Breast epithelium (tissue), 4 donors: Measurements from ENCODE around the gene MAGI3. TPM values are rescaled to one million over a fixed set of nuclear protein-coding genes. Genes with fewer than 3 reads are reported as not detected.
A peak's percentile ranks its signal among the peaks of the same experiment; 100 is the strongest.

Experiments used
- DNase-seq, 2 donors: peaks; one replicate each; pipeline ENCODE4 v3.0.0-alpha.2; 2019; ENCODE audit warnings: low spot score in 2 of 2
- H3K27ac ChIP-seq, 2 donors: fragments of 200-600 bp; sonication (generic) in 1 of 2; one replicate each; pipeline ENCODE4 v1.5.1; 2016 to 2019; ENCODE audit warnings: mild to moderate bottlenecking in 1 of 2
- H3K27me3 ChIP-seq, 2 donors: fragments of 200-600 bp; sonication (generic) in 1 of 2; one replicate each; pipeline versions ENCODE4 v1.5.1 to v1.6.0; 2017 to 2019; ENCODE audit warnings: control low read depth in 1 of 2, mild to moderate bottlenecking in 1 of 2
- H3K36me3 ChIP-seq: fragments of 200-600 bp; one replicate; pipeline ENCODE4 v1.5.1; 2019
- H3K4me1 ChIP-seq, 2 donors: fragments of 200-600 bp; sonication (generic); one replicate each; pipeline ENCODE4 v1.5.1; 2016 to 2019; ENCODE audit warnings: control low read depth in 1 of 2
- H3K4me3 ChIP-seq, 3 donors: fragments of 200-600 bp; sonication (generic); 1 replicate in 2 of 3; 2 replicates in 1 of 3; pipeline ENCODE4 v1.5.1; 2016 to 2019; ENCODE audit warnings: mild to moderate bottlenecking in 3 of 3, moderate library complexity in 2 of 3
- H3K9me3 ChIP-seq, 2 donors: fragments of 200-600 bp; sonication (generic) in 1 of 2; one replicate each; pipeline ENCODE4 v1.5.1; 2016 to 2019; ENCODE audit warnings: control low read depth in 1 of 2
- POLR2A ChIP-seq: fragments of 450-650 bp; IDR thresholded peaks from one replicate; pipeline ENCODE4 v1.6.1; 2016; ENCODE audit warnings: antibody characterized with exemption, mild to moderate bottlenecking, moderate library complexity
- POLR2AphosphoS5 ChIP-seq, 3 donors: sonication (generic); formaldehyde crosslinking; IDR thresholded peaks; one replicate each; pipeline ENCODE4 v1.6.1; 2017; ENCODE audit warnings: antibody characterized with exemption in 3 of 3
- intact Hi-C: fragments of 100-400 bp; cut with DNase I; formaldehyde crosslinking; loops from one replicate; pipeline ENCODE4 v1.15.1; 2023; ENCODE audit warnings: low total_unique reads
- total RNA-seq, 3 donors: library from RNA; depleted of rRNA; stranded (reverse); fragments of >200 nt; gene quantifications; one replicate each; pipeline ENCODE4 v1.1.0, GENCODE V29; 2016
- TF ChIP-seq, protein P1 (sequence below), 3 donors: fragments of 450-650 bp; IDR thresholded peaks; one replicate each; pipeline ENCODE4 v1.5.1; 2016 to 2017; ENCODE audit warnings: antibody characterized with exemption in 3 of 3, mild to moderate bottlenecking in 3 of 3, moderate library complexity in 3 of 3

MAGI3 gene
- total RNA-seq, 3 donors from 2014 or later: 14.9 to 66.9 (median 33.4) TPM

DNA sequence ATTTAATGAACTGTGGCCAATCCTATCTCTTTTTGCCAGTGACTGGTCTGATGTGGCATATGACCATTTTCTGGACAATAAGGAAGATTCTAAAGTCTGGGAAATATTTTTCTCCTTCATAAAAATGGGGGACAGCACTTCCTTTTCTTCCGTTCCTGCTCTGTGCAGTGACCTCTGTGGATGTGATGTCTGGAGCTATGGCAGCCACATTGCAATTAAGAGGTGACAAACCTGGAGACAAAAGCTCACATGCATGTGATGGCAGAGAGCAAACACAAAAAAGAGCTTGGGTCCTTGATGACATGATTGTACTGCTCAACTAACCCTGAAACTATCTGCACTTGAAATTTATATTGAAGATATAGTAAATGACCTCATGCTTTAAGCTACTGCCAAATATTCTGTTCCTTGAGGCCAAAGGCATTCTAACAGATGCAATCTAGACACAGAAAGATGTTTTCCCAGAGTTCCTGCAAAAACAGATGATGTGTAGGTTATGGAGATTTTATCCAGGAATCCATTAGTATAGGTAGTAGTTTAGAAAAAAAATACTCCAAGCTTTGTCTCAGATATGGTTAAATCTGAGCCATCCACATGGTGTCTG lies 2.2 kb upstream of the MAGI3 start:
- Histone ChIP-seq H3K27ac (peak overlapping the region in 1 of 2 donors; percentile 92), H3K4me3 (peak overlapping the region in 2 of 3 donors; percentile 95), H3K27me3 (no peaks in the 10 kb centered on the region), H3K9me3 (no peaks in the 10 kb centered on the region), H3K36me3 (no peaks in the 10 kb centered on the region), H3K4me1 (no peaks in the 10 kb centered on the region)
- no peak for TF ChIP-seq POLR2A
- intact Hi-C loops: no loop called here
- DNase-seq: no peak

DNA sequence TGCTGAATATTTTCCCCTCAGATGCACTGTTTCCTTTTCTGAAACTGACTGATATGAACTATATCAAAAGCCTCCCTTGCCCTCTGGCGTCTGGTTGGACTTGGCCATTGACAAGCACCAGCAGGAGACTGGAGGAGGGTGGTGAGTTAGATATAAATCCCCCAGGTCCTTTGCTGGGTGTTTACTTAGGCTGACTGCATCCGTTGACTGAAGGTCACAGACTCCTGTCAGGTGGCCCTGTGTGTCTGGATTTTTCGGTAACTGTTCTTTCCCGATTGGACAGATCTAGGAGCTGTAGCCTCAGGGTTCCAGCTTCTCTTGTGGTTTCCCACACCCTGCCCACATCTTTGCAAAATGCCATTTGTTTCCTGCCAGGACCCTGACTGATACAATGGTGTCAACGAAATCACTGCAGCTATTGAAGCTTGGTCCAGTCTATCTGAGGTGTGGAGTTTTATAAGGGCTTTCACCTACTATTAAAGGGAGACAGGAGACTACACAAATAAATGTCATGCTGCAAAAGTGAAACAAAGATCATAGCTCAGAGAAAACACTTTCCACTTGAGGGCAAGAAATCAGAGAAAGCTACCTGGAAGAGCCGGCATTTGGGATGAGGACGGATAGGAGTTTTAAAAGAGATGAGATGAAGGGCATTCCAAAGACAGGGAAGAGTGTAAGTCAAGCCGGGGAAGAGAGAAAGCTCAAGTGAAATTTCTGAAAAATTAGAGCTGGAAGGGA lies 1.5 kb upstream of the MAGI3 start:
- Histone ChIP-seq H3K4me1 (no peaks in the 10 kb centered on the region), H3K27me3 (no peaks in the 10 kb centered on the region), H3K27ac (peak overlapping the region; percentile 72 to 92), H3K36me3 (no peaks in the 10 kb centered on the region), H3K9me3 (no peaks in the 10 kb centered on the region), H3K4me3 (peak overlapping the region; percentile 95)
- intact Hi-C loops: no loop called here
- TF ChIP-seq, protein P1, sequence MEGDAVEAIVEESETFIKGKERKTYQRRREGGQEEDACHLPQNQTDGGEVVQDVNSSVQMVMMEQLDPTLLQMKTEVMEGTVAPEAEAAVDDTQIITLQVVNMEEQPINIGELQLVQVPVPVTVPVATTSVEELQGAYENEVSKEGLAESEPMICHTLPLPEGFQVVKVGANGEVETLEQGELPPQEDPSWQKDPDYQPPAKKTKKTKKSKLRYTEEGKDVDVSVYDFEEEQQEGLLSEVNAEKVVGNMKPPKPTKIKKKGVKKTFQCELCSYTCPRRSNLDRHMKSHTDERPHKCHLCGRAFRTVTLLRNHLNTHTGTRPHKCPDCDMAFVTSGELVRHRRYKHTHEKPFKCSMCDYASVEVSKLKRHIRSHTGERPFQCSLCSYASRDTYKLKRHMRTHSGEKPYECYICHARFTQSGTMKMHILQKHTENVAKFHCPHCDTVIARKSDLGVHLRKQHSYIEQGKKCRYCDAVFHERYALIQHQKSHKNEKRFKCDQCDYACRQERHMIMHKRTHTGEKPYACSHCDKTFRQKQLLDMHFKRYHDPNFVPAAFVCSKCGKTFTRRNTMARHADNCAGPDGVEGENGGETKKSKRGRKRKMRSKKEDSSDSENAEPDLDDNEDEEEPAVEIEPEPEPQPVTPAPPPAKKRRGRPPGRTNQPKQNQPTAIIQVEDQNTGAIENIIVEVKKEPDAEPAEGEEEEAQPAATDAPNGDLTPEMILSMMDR (IDR thresholded peaks at IDR 0.05): no peak
- TF ChIP-seq POLR2A (no peak), POLR2AphosphoS5 (IDR thresholded peaks at IDR 0.05) (peak in 1 of 3 donors; percentile 10)
- DNase-seq: peak in 1 of 2 donors; percentile 18

DNA sequence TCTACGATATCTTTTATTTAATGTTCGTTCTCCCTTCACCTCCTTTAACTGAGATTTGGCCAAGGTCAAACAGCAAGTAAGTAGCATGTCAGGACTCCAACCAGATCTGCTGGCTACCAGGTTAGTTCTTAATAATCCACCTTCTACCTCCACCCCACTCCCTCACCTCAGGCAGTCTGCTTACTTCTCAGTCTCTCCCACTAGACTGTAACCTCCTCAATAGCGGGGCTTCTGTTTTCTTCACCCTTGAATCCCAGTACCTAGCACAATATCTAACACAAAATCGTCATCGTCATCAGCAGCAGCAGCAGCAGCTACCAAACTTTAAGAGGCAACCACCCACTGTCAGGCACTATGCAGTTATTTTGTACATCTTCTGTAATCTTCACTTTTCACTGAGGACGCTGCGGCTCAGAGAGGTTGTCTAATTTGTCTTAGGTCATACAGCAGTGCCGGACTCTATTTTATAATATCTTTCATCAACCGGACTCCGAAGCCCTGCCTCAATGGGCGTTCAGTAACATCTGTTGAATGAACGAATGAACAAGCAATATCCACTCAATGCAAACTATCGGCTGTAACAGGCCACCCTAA lies 859 bp upstream of the MAGI3 start:
- no peaks in the 10 kb centered on the region for H3K4me1 ChIP-seq
- H3K9me3 ChIP-seq: no peaks in the 10 kb centered on the region
- H3K27me3 ChIP-seq: no peaks in the 10 kb centered on the region
- no peak for DNase-seq
- peak overlapping the region; percentile 95 for H3K4me3 ChIP-seq
- H3K27ac ChIP-seq: peak overlapping the region; percentile 72 to 92
- intact Hi-C loops: no loop called here
- TF ChIP-seq, protein P1 (IDR thresholded peaks at IDR 0.05): no peak
- no peak for TF ChIP-seq POLR2AphosphoS5 (IDR thresholded peaks at IDR 0.05)
- no peak for TF ChIP-seq POLR2A
- no peaks in the 10 kb centered on the region for H3K36me3 ChIP-seq

DNA sequence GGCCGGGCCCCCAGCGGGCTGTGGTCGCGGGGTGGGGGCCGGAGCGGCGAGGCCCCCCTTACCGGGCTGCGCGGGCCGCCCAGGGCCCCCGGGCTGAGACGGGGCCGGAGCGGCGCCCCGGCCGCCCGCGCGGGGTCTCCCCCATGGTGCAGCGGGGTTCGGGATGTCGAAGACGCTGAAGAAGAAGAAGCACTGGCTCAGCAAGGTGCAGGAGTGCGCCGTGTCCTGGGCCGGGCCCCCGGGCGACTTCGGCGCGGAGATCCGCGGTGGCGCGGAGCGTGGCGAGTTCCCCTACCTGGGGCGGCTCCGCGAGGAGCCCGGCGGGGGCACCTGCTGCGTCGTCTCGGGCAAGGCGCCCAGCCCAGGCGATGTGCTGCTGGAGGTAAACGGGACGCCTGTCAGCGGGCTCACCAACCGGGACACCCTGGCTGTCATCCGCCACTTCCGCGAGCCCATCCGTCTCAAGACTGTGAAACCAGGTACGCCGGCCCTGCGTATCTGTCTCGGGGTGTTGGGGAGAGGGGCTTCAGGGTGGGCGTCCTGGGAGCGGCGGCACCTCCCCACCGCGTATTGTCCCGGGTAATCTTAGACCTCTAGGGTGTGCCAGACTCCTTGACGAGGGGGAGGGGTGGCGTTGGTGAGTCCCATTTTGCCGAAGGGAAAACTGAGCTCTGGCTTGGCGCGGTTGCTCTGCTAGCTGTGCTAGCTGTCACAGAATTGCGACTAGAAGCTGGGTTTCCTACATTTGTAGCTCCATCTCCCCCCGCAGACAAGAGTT lies 745 bp downstream of the MAGI3 start:
- TF ChIP-seq POLR2A: no peak
- no peak for TF ChIP-seq POLR2AphosphoS5 (IDR thresholded peaks at IDR 0.05)
- TF ChIP-seq, protein P1 (IDR thresholded peaks at IDR 0.05): no peak
- peak; percentile 36 to 61 for DNase-seq
- intact Hi-C loops: loop anchor here (5.0 kb wide), 1 partner anchor 366 kb away; the partner anchor contains the start of gene PHTF1
- H3K27me3 ChIP-seq: no peaks in the 10 kb centered on the region
- no peaks in the 10 kb centered on the region for H3K9me3 ChIP-seq
- H3K36me3 ChIP-seq: no peaks in the 10 kb centered on the region
- no peaks in the 10 kb centered on the region for H3K4me1 ChIP-seq
- H3K4me3 ChIP-seq: peak overlapping the region; percentile 95
- H3K27ac ChIP-seq: peak overlapping the region; percentile 92

DNA sequence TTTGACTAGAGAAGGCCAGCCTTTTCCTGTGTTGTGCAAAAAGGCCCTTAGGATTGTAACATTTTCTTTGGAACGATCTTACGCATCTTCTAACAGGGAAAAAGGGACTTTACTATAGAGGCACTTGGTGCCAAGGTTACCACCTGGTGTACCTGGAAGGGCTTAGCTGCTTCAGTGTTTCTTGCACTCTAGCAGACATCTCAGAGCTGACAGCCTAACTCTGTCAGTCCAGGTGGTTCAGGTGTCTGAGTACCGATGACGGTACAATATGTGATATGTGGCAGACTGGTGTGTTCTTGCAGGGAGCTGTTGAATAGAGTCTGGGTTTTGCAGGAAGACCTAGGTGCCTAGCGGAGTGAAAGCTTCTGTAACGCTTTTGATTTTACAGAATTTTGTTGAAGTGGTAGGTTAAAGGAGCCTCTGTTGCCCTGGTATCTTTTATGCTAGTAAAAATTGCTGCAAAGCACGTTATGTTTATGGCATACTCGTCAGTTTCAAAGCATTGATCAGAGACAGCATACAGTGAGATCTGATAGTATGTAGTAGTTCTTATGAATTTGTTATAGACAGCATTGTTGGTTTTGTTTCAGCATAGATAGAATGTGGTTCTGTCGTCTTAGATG lies 1.4 kb downstream of the MAGI3 start:
- intact Hi-C loops: loop anchor here (5.0 kb wide), 1 partner anchor 366 kb away; the partner anchor contains the start of gene PHTF1

More for the DNA sequence above, 1.4 kb downstream of the MAGI3 start:
- no peaks in the 10 kb centered on the region for H3K36me3 ChIP-seq
- no peaks in the 10 kb centered on the region for H3K9me3 ChIP-seq
- TF ChIP-seq POLR2AphosphoS5 (IDR thresholded peaks at IDR 0.05): peak in 1 of 3 donors; percentile 12
- TF ChIP-seq, protein P1 (IDR thresholded peaks at IDR 0.05): no peak
- no peaks in the 10 kb centered on the region for H3K27me3 ChIP-seq
- no peaks in the 10 kb centered on the region for H3K4me1 ChIP-seq
- DNase-seq: peak in 1 of 2 donors; percentile 26
- H3K4me3 ChIP-seq: peak overlapping the region; percentile 95
- peak overlapping the region; percentile 92 for H3K27ac ChIP-seq
